Measurements from ENCODE around the gene COA1.
"Not testable (repeated sequence)": the region's sequence is repeated elsewhere in the genome, so short reads cannot be mapped to it uniquely, and the experiment has no call there.

The COA1 gene

GRCh38 chr7:43612599-43613589 lies 116.4 kb downstream of the COA1 start:
- H3K27ac ChIP-seq: no peak overlapping the region
- DNase-seq (ENCODE audit: low read depth, low spot score): no peak

GRCh38 chr7:43612128-43612527 lies 117.2 kb downstream of the COA1 start:
- no peak for DNase-seq (ENCODE audit: low read depth, low spot score)
- no peak overlapping the region for H3K27ac ChIP-seq

- no peak overlapping the region for H3K27ac ChIP-seq
- DNase-seq (ENCODE audit: low read depth, low spot score): no peak
These were observed 120.2 kb downstream of the COA1 start for GRCh38 chr7:43609097-43609496.

- H3K27ac ChIP-seq: no peak overlapping the region
These were observed 125.1 kb downstream of the COA1 start for GRCh38 chr7:43604251-43604650.

GRCh38 chr7:43602256-43602655 lies 127.1 kb downstream of the COA1 start:
- no peak overlapping the region for H3K27ac ChIP-seq
- no peak for DNase-seq (ENCODE audit: low read depth, low spot score)

More at GRCh38 chr7:43604251-43604650, 125.1 kb downstream of the COA1 start:
- DNase-seq (ENCODE audit: low read depth, low spot score): no peak

- no peak for DNase-seq (ENCODE audit: low read depth, low spot score)
- no peak overlapping the region for H3K27ac ChIP-seq
These were observed 129.3 kb downstream of the COA1 start for GRCh38 chr7:43600056-43600455.

- H3K27ac ChIP-seq: peak overlapping the region; percentile 83
- not testable (repeated sequence) for DNase-seq (ENCODE audit: low read depth, low spot score)
These were observed 132.9 kb downstream of the COA1 start for GRCh38 chr7:43596426-43596825.

GRCh38 chr7:43594020-43594419 lies 135.3 kb downstream of the COA1 start:
- peak overlapping the region; percentile 83 for H3K27ac ChIP-seq
- DNase-seq (ENCODE audit: low read depth, low spot score): no peak

GRCh38 chr7:43593010-43593409 lies 136.3 kb downstream of the COA1 start:
- no peak for DNase-seq (ENCODE audit: low read depth, low spot score)
- H3K27ac ChIP-seq: peak overlapping the region; percentile 83

- peak overlapping the region; percentile 83 for H3K27ac ChIP-seq
- no peak for DNase-seq (ENCODE audit: low read depth, low spot score)
These were observed 137.0 kb downstream of the COA1 start for GRCh38 chr7:43592326-43592725.

- no peak for DNase-seq (ENCODE audit: low read depth, low spot score)
- peak overlapping the region; percentile 83 for H3K27ac ChIP-seq
These were observed 137.7 kb downstream of the COA1 start for GRCh38 chr7:43591558-43592180.

- H3K27ac ChIP-seq: peak overlapping the region; percentile 83
- DNase-seq (ENCODE audit: low read depth, low spot score): no peak
These were observed 138.3 kb downstream of the COA1 start for GRCh38 chr7:43590862-43591557.

GRCh38 chr7:43589728-43590127 lies 139.6 kb downstream of the COA1 start:
- DNase-seq (ENCODE audit: low read depth, low spot score): no peak
- peak overlapping the region; percentile 83 for H3K27ac ChIP-seq

Measured in epithelial cell of prostate (primary cell).